ENCODE data around the gene SERPINA5.

SERPINA5 gene

GRCh38 chr14:94598816-94599655 is 17.8 kb downstream of the SERPINA5 start:
- H3K27me3 ChIP-seq = no peaks in the 10 kb centered on the region
- H3K4me1 ChIP-seq (ENCODE audit: control insufficient read depth in 1 of 2, insufficient read depth in 1 of 2, low read depth in 1 of 2, low read length in 1 of 2) = no peaks in the 10 kb centered on the region
- no peaks in the 10 kb centered on the region for H3K9me3 ChIP-seq
- TF ChIP-seq, protein P1, sequence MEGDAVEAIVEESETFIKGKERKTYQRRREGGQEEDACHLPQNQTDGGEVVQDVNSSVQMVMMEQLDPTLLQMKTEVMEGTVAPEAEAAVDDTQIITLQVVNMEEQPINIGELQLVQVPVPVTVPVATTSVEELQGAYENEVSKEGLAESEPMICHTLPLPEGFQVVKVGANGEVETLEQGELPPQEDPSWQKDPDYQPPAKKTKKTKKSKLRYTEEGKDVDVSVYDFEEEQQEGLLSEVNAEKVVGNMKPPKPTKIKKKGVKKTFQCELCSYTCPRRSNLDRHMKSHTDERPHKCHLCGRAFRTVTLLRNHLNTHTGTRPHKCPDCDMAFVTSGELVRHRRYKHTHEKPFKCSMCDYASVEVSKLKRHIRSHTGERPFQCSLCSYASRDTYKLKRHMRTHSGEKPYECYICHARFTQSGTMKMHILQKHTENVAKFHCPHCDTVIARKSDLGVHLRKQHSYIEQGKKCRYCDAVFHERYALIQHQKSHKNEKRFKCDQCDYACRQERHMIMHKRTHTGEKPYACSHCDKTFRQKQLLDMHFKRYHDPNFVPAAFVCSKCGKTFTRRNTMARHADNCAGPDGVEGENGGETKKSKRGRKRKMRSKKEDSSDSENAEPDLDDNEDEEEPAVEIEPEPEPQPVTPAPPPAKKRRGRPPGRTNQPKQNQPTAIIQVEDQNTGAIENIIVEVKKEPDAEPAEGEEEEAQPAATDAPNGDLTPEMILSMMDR (IDR thresholded peaks at IDR 0.05) = no peak
- no peak overlapping the region for H3K4me3 ChIP-seq (ENCODE audit: low read depth in 1 of 2, low read length in 1 of 2)
- no peaks in the 10 kb centered on the region for H3K36me3 ChIP-seq
- no peak overlapping the region for H3K27ac ChIP-seq

- H3K27ac ChIP-seq = no peak overlapping the region
- TF ChIP-seq, protein P1 (IDR thresholded peaks at IDR 0.05) = no peak
- H3K36me3 ChIP-seq = no peaks in the 10 kb centered on the region
- H3K9me3 ChIP-seq = no peaks in the 10 kb centered on the region
- H3K4me1 ChIP-seq (ENCODE audit: control insufficient read depth in 1 of 2, insufficient read depth in 1 of 2, low read depth in 1 of 2, low read length in 1 of 2) = no peaks in the 10 kb centered on the region
- no peak overlapping the region for H3K4me3 ChIP-seq (ENCODE audit: low read depth in 1 of 2, low read length in 1 of 2)
- H3K27me3 ChIP-seq = no peaks in the 10 kb centered on the region
Observed at GRCh38 chr14:94599656-94600004, 18.4 kb downstream of the SERPINA5 start.

- no peak overlapping the region for H3K27ac ChIP-seq
- no peaks in the 10 kb centered on the region for H3K36me3 ChIP-seq
- no peaks in the 10 kb centered on the region for H3K27me3 ChIP-seq
- TF ChIP-seq, protein P1 (IDR thresholded peaks at IDR 0.05) = no peak
- no peaks in the 10 kb centered on the region for H3K4me1 ChIP-seq (ENCODE audit: control insufficient read depth in 1 of 2, insufficient read depth in 1 of 2, low read depth in 1 of 2, low read length in 1 of 2)
- no peaks in the 10 kb centered on the region for H3K9me3 ChIP-seq
- H3K4me3 ChIP-seq (ENCODE audit: low read depth in 1 of 2, low read length in 1 of 2) = no peak overlapping the region
Observed at GRCh38 chr14:94600148-94600545, 18.9 kb downstream of the SERPINA5 start.

DNA sequence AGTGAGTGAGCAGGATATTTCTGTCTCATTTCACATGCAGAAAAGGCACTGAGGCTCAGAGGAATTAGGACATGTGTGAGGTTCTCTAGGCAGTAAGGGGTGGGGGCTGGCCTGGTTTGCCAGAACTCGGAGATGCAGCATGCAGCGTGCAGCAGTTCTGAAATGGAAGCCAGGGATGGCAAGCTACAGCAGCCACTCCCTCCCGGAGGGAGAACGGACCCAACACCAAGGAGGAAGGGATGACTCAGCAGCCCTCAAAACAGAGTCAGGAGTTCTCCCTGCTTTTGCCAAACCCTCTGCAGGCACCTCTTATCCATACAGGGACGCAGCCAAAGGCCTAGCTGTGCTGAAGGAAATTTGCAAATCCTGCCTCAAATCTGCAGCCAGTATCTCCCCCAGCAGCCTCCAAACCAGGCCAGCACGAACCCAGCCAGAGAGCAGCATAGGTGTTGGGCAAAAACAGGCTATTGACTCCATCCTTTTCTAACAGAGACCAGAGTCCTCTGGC is 20.7 kb downstream of the SERPINA5 start:
- no peak overlapping the region for H3K27ac ChIP-seq
- H3K27me3 ChIP-seq = no peaks in the 10 kb centered on the region
- H3K4me3 ChIP-seq (ENCODE audit: low read depth in 1 of 2, low read length in 1 of 2) = no peak overlapping the region
- H3K36me3 ChIP-seq = no peaks in the 10 kb centered on the region
- no peaks in the 10 kb centered on the region for H3K9me3 ChIP-seq
- no peaks in the 10 kb centered on the region for H3K4me1 ChIP-seq (ENCODE audit: control insufficient read depth in 1 of 2, insufficient read depth in 1 of 2, low read depth in 1 of 2, low read length in 1 of 2)
- TF ChIP-seq, protein P1 (IDR thresholded peaks at IDR 0.05) = no peak

DNA sequence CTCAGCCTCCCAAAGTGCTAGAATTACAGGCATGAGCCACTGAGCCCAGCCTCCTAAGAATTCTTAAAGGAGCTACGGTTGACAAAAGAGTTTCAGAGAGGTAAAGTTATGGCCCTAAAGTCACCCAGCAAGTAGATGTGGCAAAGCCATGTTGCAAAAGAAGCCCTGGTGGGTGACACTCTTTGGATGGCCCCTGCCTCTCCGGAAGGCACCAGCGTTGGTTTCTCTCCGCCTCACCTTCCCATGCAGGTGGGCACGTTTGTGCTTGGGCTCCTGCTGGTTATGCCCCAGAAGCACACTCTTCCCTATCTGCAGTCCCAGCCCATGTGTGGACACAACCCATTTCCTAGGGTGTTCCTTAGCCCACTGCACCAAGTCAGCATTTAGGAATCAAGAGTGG is 21.5 kb downstream of the SERPINA5 start:
- H3K4me1 ChIP-seq (ENCODE audit: control insufficient read depth in 1 of 2, insufficient read depth in 1 of 2, low read depth in 1 of 2, low read length in 1 of 2) = no peaks in the 10 kb centered on the region
- H3K36me3 ChIP-seq = no peaks in the 10 kb centered on the region
- H3K27me3 ChIP-seq = no peaks in the 10 kb centered on the region
- no peaks in the 10 kb centered on the region for H3K9me3 ChIP-seq
- TF ChIP-seq, protein P1 (IDR thresholded peaks at IDR 0.05) = no peak
- H3K27ac ChIP-seq = no peak overlapping the region
- no peak overlapping the region for H3K4me3 ChIP-seq (ENCODE audit: low read depth in 1 of 2, low read length in 1 of 2)

Data from neutrophil (primary cell).